PC-9 (cell line): ENCODE results near the gene GPR68. TPM values are rescaled to one million over a fixed set of nuclear protein-coding genes. Genes with fewer than 3 reads are reported as not detected.
"Not testable (repeated sequence)": the region's sequence is repeated elsewhere in the genome, so short reads cannot be mapped to it uniquely, and the experiment has no call there.

Experiments
- BruUV-seq: library from RNA; stranded (reverse); fragments of 400-500 nt; replicated peaks from 2 replicates; lab custom pipeline; 2021; lab: Mats Ljungman, UMichigan
- CTCF ChIA-PET: fragments of 300-600 bp; sonication (Branson Sonifier 250); formaldehyde crosslinking; loops from one replicate; lab custom pipeline; 2022; ENCODE audit warnings: antibody characterized with exemption; lab: Charles Lee
- POLR2A ChIA-PET: fragments of 300-600 bp; sonication (Branson Sonifier 250); formaldehyde crosslinking; loops from one replicate; lab custom pipeline; 2022; ENCODE audit warnings: antibody characterized with exemption; ENCODE audit not compliant: unreplicated experiment; lab: Charles Lee
- DNase-seq, 2 experiments: peaks; one replicate each; pipeline versions ENCODE4 v3.0.0 to v3.0.0-alpha.2; 2015 to 2022; ENCODE audit warnings: mixed read lengths in 1 of 2
- H2AFZ ChIP-seq: fragments of 200-600 bp; sonication (generic); 2 replicates; pipeline ENCODE4 v1.8.1; 2017; ENCODE audit warnings: antibody characterized with exemption
- H3F3A ChIP-seq: fragments of 200-600 bp; sonication (generic); 2 replicates; pipeline ENCODE4 v1.8.1; 2017; ENCODE audit warnings: antibody characterized with exemption, mild to moderate bottlenecking, low read depth; ENCODE audit not compliant: insufficient read depth
- H3K27ac ChIP-seq: fragments of 200-600 bp; sonication (generic); 2 replicates; pipeline ENCODE4 v1.6.1; 2016; ENCODE audit warnings: mixed run types
- H3K27me3 ChIP-seq: fragments of 200-600 bp; sonication (generic); 2 replicates; pipeline ENCODE4 v1.6.1; 2016; ENCODE audit warnings: low read depth, mixed run types; ENCODE audit not compliant: insufficient read depth
- H3K36me3 ChIP-seq: fragments of 200-600 bp; sonication (generic); 2 replicates; pipeline ENCODE4 v1.6.1; 2016; ENCODE audit warnings: low read depth, mixed run types
- H3K4me1 ChIP-seq: fragments of 200-600 bp; sonication (generic); replicated peaks from 2 replicates; pipeline ENCODE4 v1.6.1; 2016; ENCODE audit warnings: mixed run types; ENCODE audit not compliant: insufficient read depth
- H3K4me2 ChIP-seq: fragments of 200-600 bp; sonication (generic); 2 replicates; pipeline ENCODE4 v1.6.1; 2017; ENCODE audit warnings: mixed run types
- H3K4me3 ChIP-seq: fragments of 200-600 bp; sonication (generic); 2 replicates; pipeline ENCODE4 v1.6.1; 2016; ENCODE audit warnings: mixed run types
- H3K79me2 ChIP-seq: fragments of 200-600 bp; sonication (generic); 2 replicates; pipeline ENCODE4 v1.6.1; 2017; ENCODE audit warnings: low read depth, mixed run types
- H3K9me2 ChIP-seq: fragments of 200-600 bp; sonication (generic); 2 replicates; pipeline ENCODE4 v1.8.1; 2017; ENCODE audit warnings: mild to moderate bottlenecking; ENCODE audit not compliant: insufficient read depth
- H3K9me3 ChIP-seq: fragments of 200-600 bp; sonication (generic); 2 replicates; pipeline ENCODE4 v1.8.1; 2016; ENCODE audit warnings: low read depth; ENCODE audit not compliant: insufficient read depth
- H4K20me1 ChIP-seq: fragments of 200-600 bp; sonication (generic); 2 replicates; pipeline ENCODE4 v1.8.1; 2017; ENCODE audit not compliant: insufficient read depth
- CTCF ChIP-seq: fragments of 200-600 bp; sonication (generic); conservative IDR thresholded peaks from 2 replicates; pipeline ENCODE4 v1.6.1; 2017; ENCODE audit warnings: mixed run types, antibody characterized with exemption, mild to moderate bottlenecking, moderate library complexity
- EZH2 ChIP-seq: fragments of 200-600 bp; sonication (generic); IDR thresholded peaks from 2 replicates; pipeline ENCODE4 v1.8.0; 2017; ENCODE audit warnings: antibody characterized with exemption, low read depth
- intact Hi-C: fragments of 100-400 bp; cut with micrococcal nuclease; formaldehyde crosslinking; loops from one replicate; pipeline ENCODE4 v1.10.0; 2022; ENCODE audit not compliant: unreplicated experiment
- total RNA-seq: library from RNA; stranded (reverse); gene quantifications from 2 replicates; pipeline ENCODE4 v1.2.3, GENCODE V29; 2021

Gene GPR68
- total RNA-seq, 1 experiment from 2014 or later: not detected

DNA sequence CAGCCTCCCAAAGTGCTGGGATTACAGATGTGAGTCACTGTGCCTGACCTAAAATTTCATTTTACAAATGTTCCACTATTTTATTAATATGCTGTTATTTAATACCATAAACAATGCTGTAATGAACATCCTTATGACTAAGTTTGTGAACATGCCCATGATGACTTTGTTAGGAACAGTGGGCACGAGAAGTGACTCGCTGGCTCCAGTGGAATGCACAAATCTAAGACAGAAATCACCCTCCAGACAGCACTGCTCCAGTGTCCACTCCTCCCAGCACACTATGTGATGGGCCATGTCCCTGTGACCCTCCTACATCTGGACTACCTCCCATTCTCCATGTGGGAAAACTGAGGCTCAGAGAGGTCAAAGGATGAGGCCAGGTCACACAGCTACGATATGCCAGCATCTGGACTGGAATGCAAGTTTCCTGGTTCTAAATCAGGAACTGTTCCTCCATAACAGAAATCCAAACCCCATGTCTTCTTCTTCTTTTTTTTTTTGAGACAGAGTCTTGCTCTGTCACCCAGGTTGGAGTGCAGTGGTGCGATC, 57.9 kb downstream of the GPR68 start:
- DNase-seq: no peak
- BruUV-seq: no TSS peak
- Histone ChIP-seq H3K9me2 (no peaks in the 10 kb centered on the region), H3K4me3 (no peak overlapping the region), H3K27me3 (no peaks in the 10 kb centered on the region), H2AFZ (no peak overlapping the region), H3K27ac (no peak overlapping the region), H3K4me2 (no peak overlapping the region), H3F3A (no peaks in the 10 kb centered on the region), H3K36me3 (no peaks in the 10 kb centered on the region), H3K9me3 (no peaks in the 10 kb centered on the region), H3K79me2 (no peaks in the 10 kb centered on the region), H4K20me1 (no peaks in the 10 kb centered on the region), H3K4me1 (no peaks in the 10 kb centered on the region)
- TF ChIP-seq EZH2: no peak
- TF ChIP-seq CTCF: no peak
- intact Hi-C loops: no loop called here
- POLR2A ChIA-PET: no interaction called here
- CTCF ChIA-PET: no interaction called here

GRCh38 chr14:91185721-91186120, 58.8 kb downstream of the GPR68 start:
- no peaks in the 10 kb centered on the region for H3K4me1 ChIP-seq
- H3K36me3 ChIP-seq: no peaks in the 10 kb centered on the region
- no peaks in the 10 kb centered on the region for H3K27me3 ChIP-seq
- CTCF ChIA-PET: no interaction called here
- no peaks in the 10 kb centered on the region for H3K9me3 ChIP-seq
- intact Hi-C loops: no loop called here
- no peak overlapping the region for H3K27ac ChIP-seq
- no peaks in the 10 kb centered on the region for H3F3A ChIP-seq
- no peak overlapping the region for H3K4me3 ChIP-seq
- BruUV-seq: no TSS peak
- TF ChIP-seq CTCF (no peak), EZH2 (no peak)
- H3K79me2 ChIP-seq: no peaks in the 10 kb centered on the region
- no peak overlapping the region for H2AFZ ChIP-seq
- H3K4me2 ChIP-seq: no peak overlapping the region
- POLR2A ChIA-PET: no interaction called here
- DNase-seq: no peak
- no peaks in the 10 kb centered on the region for H4K20me1 ChIP-seq
- no peaks in the 10 kb centered on the region for H3K9me2 ChIP-seq

- H3K27me3 ChIP-seq: no peaks in the 10 kb centered on the region
- no peaks in the 10 kb centered on the region for H3K9me2 ChIP-seq
- H3K27ac ChIP-seq: no peak overlapping the region
- intact Hi-C loops: no loop called here
- ChIA-PET CTCF (no interaction called here), POLR2A (no interaction called here)
- no peaks in the 10 kb centered on the region for H3K9me3 ChIP-seq
- H3F3A ChIP-seq: no peaks in the 10 kb centered on the region
- no peaks in the 10 kb centered on the region for H3K79me2 ChIP-seq
- H4K20me1 ChIP-seq: no peaks in the 10 kb centered on the region
- no peaks in the 10 kb centered on the region for H3K4me1 ChIP-seq
- H3K4me3 ChIP-seq: no peak overlapping the region
- no peak for DNase-seq
- H2AFZ ChIP-seq: no peak overlapping the region
- BruUV-seq: no TSS peak
- no peaks in the 10 kb centered on the region for H3K36me3 ChIP-seq
- TF ChIP-seq CTCF (no peak), EZH2 (no peak)
- no peak overlapping the region for H3K4me2 ChIP-seq
Observed at GRCh38 chr14:91184559-91184958, 59.9 kb downstream of the GPR68 start.

DNA sequence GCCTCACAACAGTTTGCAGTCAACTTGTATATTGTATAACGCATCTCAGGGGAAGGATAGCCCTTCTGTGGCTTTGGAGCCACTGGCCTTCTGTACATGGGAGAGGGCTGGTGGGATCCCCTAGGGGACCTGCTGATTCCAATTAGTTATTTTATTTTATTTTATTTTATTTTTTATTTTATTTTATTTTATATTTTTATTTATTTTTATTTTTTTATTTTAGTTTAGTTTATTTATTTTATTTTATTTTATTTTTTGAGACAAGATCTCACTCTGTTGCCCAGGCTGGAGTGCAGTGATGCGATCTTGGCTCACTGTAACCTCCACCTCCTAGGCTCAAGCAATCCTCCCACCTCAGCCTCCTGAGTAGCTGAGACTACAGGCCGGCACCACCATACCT, 61.8 kb downstream of the GPR68 start:
- H3F3A ChIP-seq, H3K27me3 ChIP-seq, DNase-seq, BruUV-seq, H3K4me3 ChIP-seq, intact Hi-C loops, POLR2A ChIA-PET, H2AFZ ChIP-seq, H4K20me1 ChIP-seq, CTCF ChIA-PET, H3K4me1 ChIP-seq, H3K79me2 ChIP-seq, H3K9me2 ChIP-seq, H3K27ac ChIP-seq, H3K9me3 ChIP-seq, H3K36me3 ChIP-seq, H3K4me2 ChIP-seq: not testable (repeated sequence)
